Left ventricle myocardium inferior (tissue), 1 donor: ENCODE results near the gene TPP2. TPM values are rescaled to one million over a fixed set of nuclear protein-coding genes. Genes with fewer than 3 reads are reported as not detected.

Experiments
- DNase-seq: peaks from one replicate; pipeline ENCODE4 v3.0.0-alpha.2; 2020
- H3K27ac ChIP-seq: fragments of 200-600 bp; replicated peaks from 2 replicates; pipeline ENCODE4 v1.8.0; 2021
- H3K27me3 ChIP-seq: fragments of 200-600 bp; 2 replicates; pipeline ENCODE4 v1.8.0; 2021; ENCODE audit warnings: low read depth
- H3K36me3 ChIP-seq: fragments of 200-600 bp; 2 replicates; pipeline ENCODE4 v1.8.0; 2021
- H3K4me1 ChIP-seq: fragments of 200-600 bp; 2 replicates; pipeline ENCODE4 v1.8.0; 2021
- H3K4me3 ChIP-seq: fragments of 200-600 bp; 2 replicates; pipeline ENCODE4 v1.8.0; 2021; ENCODE audit warnings: mild to moderate bottlenecking, moderate library complexity
- H3K9me3 ChIP-seq: fragments of 200-600 bp; replicated peaks from 2 replicates; pipeline ENCODE4 v1.8.0; 2021
- CTCF ChIP-seq: fragments of 200-600 bp; IDR thresholded peaks from 2 replicates; pipeline ENCODE4 v1.8.0; 2021; ENCODE audit warnings: antibody characterized with exemption, mild to moderate bottlenecking, borderline replicate concordance
- intact Hi-C: fragments of 100-400 bp; cut with micrococcal nuclease; formaldehyde crosslinking; loops from one replicate; pipeline ENCODE4 v1.11.0; 2022
- total RNA-seq: library from RNA; stranded (reverse); fragmentation: NEBNext Ultra II Directional; extraction: Animal tissue kit (Norgen Biotek cat#: 25700); gene quantifications from one replicate; pipeline ENCODE4 v1.2.1, GENCODE V29; 2021
- donor health status: DM: no; HTN: yes; CAD: no; lungs with severe emphysema.

TPP2 gene
- total RNA-seq, 1 donor from 2014 or later, result 29.0 TPM

GRCh38 chr13:102584434-102584833 lies 12.4 kb upstream of the TPP2 start:
- Histone ChIP-seq H3K27me3 (peaks cover 36% of the 10 kb centered on the region), H3K9me3 (no peaks in the 10 kb centered on the region), H3K4me1 (no peaks in the 10 kb centered on the region), H3K4me3 (no peak overlapping the region), H3K36me3 (no peaks in the 10 kb centered on the region), H3K27ac (no peak overlapping the region)
- intact Hi-C loops, result no loop called here
- TF ChIP-seq CTCF, result no peak
- DNase-seq, result no peak

- no peak overlapping the region for H3K27ac ChIP-seq
- peaks cover 25% of the 10 kb centered on the region for H3K27me3 ChIP-seq
- no peak for DNase-seq
- H3K9me3 ChIP-seq, result no peaks in the 10 kb centered on the region
- intact Hi-C loops, result no loop called here
- no peaks in the 10 kb centered on the region for H3K36me3 ChIP-seq
- H3K4me1 ChIP-seq, result peaks cover 2% of the 10 kb centered on the region
- no peak overlapping the region for H3K4me3 ChIP-seq
- TF ChIP-seq CTCF, result no peak
Measured at GRCh38 chr13:102586615-102587014, 10.2 kb upstream of the TPP2 start.

- Histone ChIP-seq H3K4me3 (no peak overlapping the region), H3K27ac (no peak overlapping the region), H3K27me3 (peaks cover 21% of the 10 kb centered on the region), H3K36me3 (no peaks in the 10 kb centered on the region), H3K9me3 (no peaks in the 10 kb centered on the region), H3K4me1 (peaks cover 15% of the 10 kb centered on the region)
- no peak for TF ChIP-seq CTCF
- intact Hi-C loops, result no loop called here
- no peak for DNase-seq
Measured at GRCh38 chr13:102587916-102588315, 8.9 kb upstream of the TPP2 start.

GRCh38 chr13:102589301-102589822 lies 7.4 kb upstream of the TPP2 start:
- Histone ChIP-seq H3K27ac (no peak overlapping the region), H3K4me3 (no peak overlapping the region), H3K27me3 (peaks cover 8% of the 10 kb centered on the region), H3K36me3 (no peaks in the 10 kb centered on the region), H3K4me1 (peaks cover 17% of the 10 kb centered on the region), H3K9me3 (no peaks in the 10 kb centered on the region)
- TF ChIP-seq CTCF, result no peak
- no peak for DNase-seq
- intact Hi-C loops, result no loop called here

GRCh38 chr13:102591988-102592781 lies 4.6 kb upstream of the TPP2 start:
- peak overlapping the region; percentile 71 for H3K27ac ChIP-seq
- H3K4me1 ChIP-seq, result peaks cover 38% of the 10 kb centered on the region
- no peaks in the 10 kb centered on the region for H3K36me3 ChIP-seq
- intact Hi-C loops, result loop anchor here (5.0 to 10.0 kb wide), 2 partner anchors 203 to 255 kb away; partner anchors contain the start of genes BIVM, ERCC5 and POGLUT2
- no peaks in the 10 kb centered on the region for H3K9me3 ChIP-seq
- DNase-seq, result peak; percentile 72
- peak overlapping the region; percentile 69 for H3K4me3 ChIP-seq
- TF ChIP-seq CTCF, result peak; percentile 68
- H3K27me3 ChIP-seq, result no peaks in the 10 kb centered on the region
